Right lobe of liver (tissue), 4 donors: ENCODE measurements around the gene TNFAIP8.

Source experiments
- CTCF ChIP-seq, 4 donors: fragments of 200-600 bp in 3 of 4; fragments of 450-650 bp in 1 of 4; IDR thresholded peaks; one replicate each; pipeline versions ENCODE4 v1.5.1 to v1.8.0; 2016 to 2022; ENCODE audit warnings: antibody characterized with exemption in 4 of 4, mild to moderate bottlenecking in 2 of 4
- POLR2A ChIP-seq: fragments of 450-650 bp; IDR thresholded peaks from one replicate; pipeline ENCODE4 v1.6.1; 2017; ENCODE audit warnings: antibody characterized with exemption, mild to moderate bottlenecking
- donor health status: DM: no; HTN: no; CAD: no.
- donor health status: DM: no; HTN: no; CAD: no.
- donor health status: DM: no; HTN: yes; CAD: no.

GRCh38 chr5:119393201-119393691 lies 37.4 kb downstream of the TNFAIP8 start:
- TF ChIP-seq CTCF (IDR thresholded peaks at IDR 0.05) (no peak), POLR2A (no peak)
